Stimulated activated CD8-positive, alpha-beta memory T cell treated with anti-CD3 and anti-CD28 coated beads, Interleukin-12 subunit alpha, Interleukin-12 subunit beta, amount 100 ng/mL, for 4 hours (primary cell): ENCODE results near the gene DLG2.

Source experiments
- DNase-seq: peaks from one replicate; pipeline ENCODE4 v3.0.0-alpha.2; 2020; ENCODE audit warnings: low read depth

The DLG2 gene

DNA sequence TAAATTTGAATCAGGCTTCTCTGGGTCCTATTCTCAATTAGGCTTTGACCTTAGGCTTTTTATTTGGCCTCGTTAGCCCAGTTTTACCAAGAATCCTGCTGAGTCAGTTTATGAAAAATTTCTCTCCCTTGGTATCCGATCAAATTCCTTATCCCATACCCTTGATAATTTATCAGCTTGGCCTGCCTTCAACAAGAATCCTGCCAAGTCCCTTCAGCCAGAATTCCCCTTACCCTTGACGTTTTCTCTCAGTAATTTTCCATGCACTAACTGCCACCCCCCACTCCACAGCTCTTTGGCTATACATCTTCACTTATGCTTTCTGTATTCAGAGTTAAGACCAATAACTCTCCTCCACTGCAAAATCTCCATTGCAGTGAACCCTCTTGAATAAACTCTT is 1530.0 kb downstream of the DLG2 start:
- DNase-seq = no peak

DNA sequence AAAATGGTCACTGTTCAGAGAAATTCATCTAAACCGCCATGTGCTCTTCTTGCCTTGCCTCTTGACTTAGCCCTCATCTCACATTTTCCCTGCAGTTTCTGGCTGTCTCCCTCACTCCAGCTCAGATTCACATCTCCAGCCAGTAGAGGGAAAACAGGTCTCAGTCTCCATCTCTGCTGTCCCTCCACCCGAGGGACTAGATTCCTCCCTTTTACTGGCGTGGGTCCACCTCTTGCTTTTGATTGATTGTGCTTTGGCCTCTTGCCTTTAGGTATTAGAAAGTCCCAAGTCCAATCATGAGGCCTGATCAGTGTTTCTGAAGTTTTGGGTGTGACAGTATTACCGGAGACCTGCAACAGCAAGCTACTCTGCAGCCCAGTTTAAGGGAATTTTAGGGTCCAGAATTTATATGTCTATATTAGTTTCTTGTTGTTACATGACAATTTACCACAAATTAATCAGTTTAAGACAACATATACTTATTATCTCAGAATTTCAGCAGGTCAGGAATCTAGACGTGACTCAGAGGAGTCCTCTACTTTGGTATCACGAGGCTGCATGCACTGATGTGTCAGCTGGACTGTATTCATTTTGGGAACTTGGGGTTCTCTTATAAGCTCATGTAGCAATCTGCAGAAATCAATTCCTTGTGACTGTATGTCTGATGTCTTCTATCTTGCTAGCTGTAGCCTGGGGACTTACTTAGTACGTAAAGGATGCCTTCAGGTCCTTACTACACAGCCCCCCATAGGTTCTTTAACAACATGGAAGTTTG is 1535.7 kb downstream of the DLG2 start:
- DNase-seq = no peak

GRCh38 chr11:84089072-84090057 is 1537.8 kb downstream of the DLG2 start:
- DNase-seq = no peak

DNA sequence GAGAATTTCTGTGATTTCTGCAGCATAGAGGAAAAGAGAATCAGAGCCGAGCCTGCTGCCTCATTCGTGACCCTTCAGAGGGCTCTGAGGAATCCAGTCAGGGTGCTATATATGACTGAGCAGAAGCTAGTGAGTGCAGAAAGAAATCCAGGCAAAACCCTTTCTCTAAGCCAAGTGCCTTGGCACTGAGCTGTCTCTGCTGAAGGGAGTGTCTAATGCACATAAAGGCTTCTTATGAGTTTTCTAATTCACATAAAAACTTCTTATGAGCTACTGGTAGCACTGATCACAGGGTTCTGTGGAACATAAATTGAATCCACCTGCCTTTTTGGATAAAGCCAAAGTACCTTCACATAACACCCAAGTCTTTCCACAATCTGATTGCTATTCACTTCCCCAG is 1555.3 kb downstream of the DLG2 start:
- no peak for DNase-seq

DNA sequence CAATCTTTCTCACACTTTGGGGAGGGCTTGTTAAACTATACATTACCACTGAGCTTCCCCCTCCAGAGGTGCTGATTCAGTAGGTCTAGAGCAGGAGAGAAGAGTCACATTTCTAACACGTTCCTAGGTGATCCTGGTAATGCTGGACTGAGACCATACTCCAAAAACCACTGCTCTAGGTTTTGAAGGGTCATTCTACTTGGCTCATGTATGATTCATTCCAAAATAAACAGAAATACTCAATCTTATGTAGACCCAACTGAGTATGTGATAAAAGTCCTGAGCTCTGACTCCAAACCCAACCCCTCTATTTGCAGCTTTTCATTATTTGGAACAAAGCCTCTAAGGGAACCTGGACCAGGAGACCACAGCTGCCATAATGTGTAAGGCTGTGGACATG is 1558.1 kb downstream of the DLG2 start:
- no peak for DNase-seq

DNA sequence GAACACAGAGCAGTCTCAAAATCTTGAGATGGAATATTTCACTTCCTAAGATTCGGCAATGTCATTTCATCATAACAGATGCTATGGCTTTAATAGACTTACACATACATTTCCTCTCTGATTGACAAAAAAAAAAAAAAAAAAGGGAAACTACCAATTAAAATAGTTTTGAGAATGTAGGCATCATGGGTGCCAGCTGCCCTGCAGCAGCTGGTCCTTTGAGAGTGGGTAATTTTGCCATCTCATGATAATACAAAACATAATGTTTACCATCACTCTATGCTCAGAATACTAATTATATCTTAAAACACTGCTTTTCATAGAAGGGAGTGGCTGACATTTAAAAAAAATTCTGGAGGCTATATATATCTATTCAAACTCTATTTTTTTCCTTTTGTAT is 1565.4 kb downstream of the DLG2 start:
- no peak for DNase-seq

GRCh38 chr11:84056653-84057376 is 1570.3 kb downstream of the DLG2 start:
- no peak for DNase-seq

DNA sequence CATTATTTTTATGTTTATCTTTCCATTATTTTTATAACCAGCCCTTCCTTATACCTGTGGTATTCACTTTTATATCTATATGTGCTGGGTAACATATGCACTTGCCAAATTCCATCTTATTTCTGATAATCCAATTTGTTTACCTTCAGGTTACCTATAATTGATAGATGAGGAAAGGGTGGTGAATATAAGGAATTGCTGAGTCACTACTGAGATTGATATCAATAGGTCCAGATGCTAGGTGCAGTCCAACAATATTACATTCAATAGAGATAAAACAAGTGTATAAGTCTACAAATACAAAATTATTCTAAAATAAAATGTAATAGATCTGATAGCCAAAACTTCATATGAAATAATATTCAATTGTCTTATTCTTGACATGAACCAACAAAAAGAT is 1582.0 kb downstream of the DLG2 start:
- no peak for DNase-seq

- DNase-seq = no peak
Measured at GRCh38 chr11:84044706-84045105, 1582.4 kb downstream of the DLG2 start.

GRCh38 chr11:84036664-84037194 is 1590.4 kb downstream of the DLG2 start:
- DNase-seq = no peak

- no peak for DNase-seq
Measured at GRCh38 chr11:84035645-84036044, 1591.5 kb downstream of the DLG2 start.

GRCh38 chr11:84034484-84034883 is 1592.7 kb downstream of the DLG2 start:
- no peak for DNase-seq

GRCh38 chr11:84024266-84024665 is 1602.9 kb downstream of the DLG2 start:
- no peak for DNase-seq

DNA sequence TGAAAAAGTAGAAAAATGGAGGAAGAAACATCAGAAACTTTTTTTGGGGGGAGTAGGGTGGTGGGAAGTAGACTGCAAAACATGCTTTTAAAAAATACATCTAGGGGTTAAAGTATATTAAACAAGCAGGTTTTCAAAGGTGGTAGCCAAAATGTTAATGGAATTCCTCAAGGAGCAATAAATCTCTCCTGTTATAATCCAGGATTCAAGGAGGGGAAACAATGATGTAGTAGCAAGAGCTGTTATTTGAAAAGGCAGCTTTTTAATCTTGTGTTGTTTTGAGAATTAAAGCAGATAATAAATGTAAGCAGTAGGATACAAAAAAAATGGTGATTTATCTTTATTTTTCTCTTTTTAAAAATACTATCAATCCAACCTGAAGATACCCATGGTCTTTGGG is 1604.4 kb downstream of the DLG2 start:
- DNase-seq = no peak

GRCh38 chr11:84022201-84022600 is 1604.9 kb downstream of the DLG2 start:
- DNase-seq = no peak

GRCh38 chr11:84021291-84021690 is 1605.9 kb downstream of the DLG2 start:
- no peak for DNase-seq

GRCh38 chr11:84019571-84020194 is 1607.5 kb downstream of the DLG2 start:
- no peak for DNase-seq

- no peak for DNase-seq
Measured at GRCh38 chr11:84014539-84014938, 1612.6 kb downstream of the DLG2 start.

- DNase-seq = no peak
Measured at GRCh38 chr11:84012171-84012826, 1614.8 kb downstream of the DLG2 start.

DNA sequence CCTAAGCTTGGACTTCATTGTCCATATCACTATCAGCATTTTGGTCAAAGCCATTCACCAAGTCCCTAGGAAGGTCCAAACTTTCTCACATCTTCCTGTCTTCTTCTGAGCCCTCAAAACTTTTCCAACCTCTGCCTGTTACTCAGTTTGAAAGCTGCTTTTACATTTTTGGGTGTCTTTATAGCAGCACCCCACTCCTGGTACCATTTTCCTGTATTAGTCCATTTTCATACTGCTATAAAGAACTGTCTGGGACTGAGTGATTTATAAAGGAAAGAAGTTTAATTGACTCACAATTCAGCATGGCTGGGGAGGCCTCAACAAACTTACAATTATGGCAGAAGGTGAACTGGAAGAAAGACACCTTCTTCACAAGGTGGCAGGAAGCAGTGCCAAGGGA is 1624.0 kb downstream of the DLG2 start:
- no peak for DNase-seq

- DNase-seq = no peak
Measured at GRCh38 chr11:83998921-83999320, 1628.2 kb downstream of the DLG2 start.
